SU-DHL-6 (cell line): ENCODE results near the gene MEF2A.

Source experiments
- H2AFZ ChIP-seq: fragments of 200-600 bp; sonication (generic); 2 replicates; pipeline ENCODE4 v1.6.1; 2014; ENCODE audit warnings: low read depth, mild to moderate bottlenecking, moderate library complexity, mixed read lengths, antibody characterized with exemption, low read length; ENCODE audit not compliant: severe bottlenecking
- H3F3A ChIP-seq: fragments of 200-600 bp; shearing (Covaris generic); 2 replicates; pipeline ENCODE4 v1.6.0; 2016; ENCODE audit warnings: antibody characterized with exemption, mild to moderate bottlenecking; ENCODE audit not compliant: insufficient read depth
- H3K27ac ChIP-seq: fragments of 200-600 bp; sonication (generic); 2 replicates; pipeline ENCODE4 v1.5.1; 2016; ENCODE audit warnings: low read depth, mild to moderate bottlenecking, low read length, moderate library complexity, mixed read lengths
- H3K27me3 ChIP-seq: fragments of 200-600 bp; sonication (generic), shearing (Covaris generic); 2 replicates; pipeline ENCODE4 v1.6.0; 2014; ENCODE audit warnings: mild to moderate bottlenecking, low read length
- H3K36me3 ChIP-seq: fragments of 200-600 bp; sonication (generic); 2 replicates; pipeline ENCODE4 v1.6.1; 2014; ENCODE audit warnings: mild to moderate bottlenecking, low read length, mixed read lengths
- H3K4me2 ChIP-seq: fragments of 300-600, 200-600 bp; shearing (Covaris generic), sonication (generic); 2 replicates; pipeline ENCODE4 v1.6.0; 2014; ENCODE audit warnings: low read length, low read depth, mild to moderate bottlenecking; ENCODE audit not compliant: poor library complexity, severe bottlenecking
- H3K4me3 ChIP-seq: fragments of 200-600 bp; sonication (generic); 2 replicates; pipeline ENCODE4 v1.5.1; 2014; ENCODE audit warnings: antibody characterized with exemption, low read length, mild to moderate bottlenecking, mixed read lengths; ENCODE audit not compliant: insufficient read depth, poor library complexity, severe bottlenecking
- H3K79me2 ChIP-seq: fragments of 200-600 bp; sonication (generic); 2 replicates; pipeline ENCODE4 v1.6.1; 2014; ENCODE audit warnings: mild to moderate bottlenecking, low read length, moderate library complexity; ENCODE audit not compliant: insufficient read depth
- H3K9ac ChIP-seq: fragments of 200-600 bp; sonication (generic); 2 replicates; pipeline ENCODE4 v1.7.0; 2014; ENCODE audit warnings: mild to moderate bottlenecking, low read length
- H3K9me2 ChIP-seq: fragments of 200-600 bp; sonication (generic); replicated peaks from 2 replicates; pipeline ENCODE4 v1.6.1; 2014; ENCODE audit warnings: low read length; ENCODE audit not compliant: insufficient read depth
- H3K9me3 ChIP-seq: fragments of 200-600 bp; sonication (generic); 2 replicates; pipeline ENCODE4 v1.6.1; 2014; ENCODE audit warnings: low read length, mixed read lengths; ENCODE audit not compliant: insufficient read depth
- H4K20me1 ChIP-seq: fragments of 200-600 bp; sonication (generic); 2 replicates; pipeline ENCODE4 v1.6.1; 2014; ENCODE audit warnings: low read depth, mild to moderate bottlenecking, antibody characterized with exemption, low read length, moderate library complexity, mixed read lengths
- CTCF ChIP-seq: fragments of 200-600 bp; sonication (generic); IDR thresholded peaks from one replicate; pipeline ENCODE4 v1.5.1; 2017; ENCODE audit warnings: antibody characterized with exemption, mild to moderate bottlenecking, low read length, moderate library complexity; ENCODE audit not compliant: insufficient read depth, poor library complexity, severe bottlenecking
- EZH2phosphoT487 ChIP-seq: fragments of 200-600 bp; sonication (generic), shearing (Covaris generic); conservative IDR thresholded peaks from 2 replicates; pipeline ENCODE4 v1.6.1; 2018; ENCODE audit warnings: mild to moderate bottlenecking, antibody characterized with exemption, low read length, moderate library complexity, mixed read lengths

The MEF2A gene

GRCh38 chr15:99615460-99615859, 49.7 kb downstream of the MEF2A start:
- Histone ChIP-seq H4K20me1 (0 out of 2 replicates have a peak, but pooled peaks cover 17% of the 10 kb centered on the region), H3K4me2 (no peak overlapping the region)

DNA sequence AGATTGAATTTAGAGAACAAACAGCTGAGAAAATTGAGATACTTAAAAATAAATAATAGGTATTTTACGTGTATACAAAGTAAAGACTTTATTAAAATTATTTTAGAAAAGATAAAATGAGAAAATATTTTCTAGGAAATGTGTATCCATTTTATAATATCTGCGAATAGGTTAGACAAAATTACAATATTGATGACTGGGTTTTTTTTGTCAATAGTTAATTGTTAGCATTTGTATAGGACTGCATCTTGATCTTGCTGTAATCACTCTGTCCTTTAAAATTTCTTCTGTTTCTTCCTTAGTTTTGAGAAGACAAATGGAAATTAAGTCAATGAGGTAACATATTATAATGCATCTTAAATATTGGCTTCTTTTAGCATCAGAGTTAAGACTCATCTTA, 50.3 kb downstream of the MEF2A start:
- Histone ChIP-seq H3K79me2 (peaks cover 90% of the 10 kb centered on the region), H3K4me2 (no peak overlapping the region), H3K9me3 (no peaks in the 10 kb centered on the region)

More at GRCh38 chr15:99615460-99615859, 49.7 kb downstream of the MEF2A start:
- TF ChIP-seq CTCF (no peak), EZH2phosphoT487 (no peak)
- H3K27ac ChIP-seq = no peak overlapping the region
- no peaks in the 10 kb centered on the region for H3K9me2 ChIP-seq
- H3K27me3 ChIP-seq = no peaks in the 10 kb centered on the region
- no peaks in the 10 kb centered on the region for H3K36me3 ChIP-seq
- no peaks in the 10 kb centered on the region; the same call in 1 of the 2 replicates for H3F3A ChIP-seq
- H3K9ac ChIP-seq = no peak overlapping the region
- no peaks in the 10 kb centered on the region for H3K9me3 ChIP-seq
- H3K4me3 ChIP-seq = no peak overlapping the region
- H3K79me2 ChIP-seq = peaks cover 91% of the 10 kb centered on the region
- H2AFZ ChIP-seq = no peak overlapping the region

GRCh38 chr15:99616773-99617342, 51.1 kb downstream of the MEF2A start:
- H3K36me3 ChIP-seq = no peaks in the 10 kb centered on the region
- H3K79me2 ChIP-seq = peaks cover 90% of the 10 kb centered on the region
- no peaks in the 10 kb centered on the region for H3K27me3 ChIP-seq
- H4K20me1 ChIP-seq = 0 out of 2 replicates have a peak, but pooled peaks cover 17% of the 10 kb centered on the region
- no peak overlapping the region for H2AFZ ChIP-seq
- no peak overlapping the region for H3K4me2 ChIP-seq
- H3K9me2 ChIP-seq = no peaks in the 10 kb centered on the region
- H3K9ac ChIP-seq = no peak overlapping the region
- no peak overlapping the region for H3K4me3 ChIP-seq
- no peak overlapping the region for H3K27ac ChIP-seq
- H3K9me3 ChIP-seq = no peaks in the 10 kb centered on the region
- no peaks in the 10 kb centered on the region; the same call in 1 of the 2 replicates for H3F3A ChIP-seq
- TF ChIP-seq CTCF (no peak), EZH2phosphoT487 (no peak)

More for the DNA sequence above, 50.3 kb downstream of the MEF2A start:
- Histone ChIP-seq H3K27ac (no peak overlapping the region), H3K9ac (no peak overlapping the region), H3F3A (no peaks in the 10 kb centered on the region; the same call in 1 of the 2 replicates), H3K27me3 (no peaks in the 10 kb centered on the region), H3K4me3 (no peak overlapping the region), H4K20me1 (0 out of 2 replicates have a peak, but pooled peaks cover 17% of the 10 kb centered on the region), H3K9me2 (no peaks in the 10 kb centered on the region), H3K36me3 (no peaks in the 10 kb centered on the region), H2AFZ (no peak overlapping the region)
- TF ChIP-seq CTCF (no peak), EZH2phosphoT487 (no peak)
